ENCODE data around the gene TRIM41. TPM values are rescaled to one million over a fixed set of nuclear protein-coding genes. Genes with fewer than 3 reads are reported as not detected.

TRIM41 gene
- total and polyA plus RNA-seq, 9 of the 15 experiments (the other 6 are each of a cell fraction or from before 2014, with no cell fraction given): 1.8 to 47.6 (median 20.9) TPM

GRCh38 chr5:181223058-181223728 is at the start of gene TRIM41 (continued):
- TF ChIP-seq E4F1 (CRISPR knock-in tag; IDR thresholded peaks at IDR 0.05; ENCODE audit: borderline replicate concordance): no peak; the same call in 1 of the 2 replicates
- TF ChIP-seq ZNF232 (CRISPR knock-in tag; IDR thresholded peaks at IDR 0.05): no peak
- TF ChIP-seq PCBP2 (IDR thresholded peaks at IDR 0.05; ENCODE audit: low read depth, low read length, poor library complexity, severe bottlenecking): no peak
- no peak for TF ChIP-seq MAFF (IDR thresholded peaks at IDR 0.05; ENCODE audit: low read length)
- no peak for TF ChIP-seq TFAM (CRISPR knock-in tag; conservative IDR thresholded peaks at IDR 0.05)
- peak; percentile 94 for TF ChIP-seq TAF9B (IDR thresholded peaks at IDR 0.05; ENCODE audit: partially characterized antibody)
- no peak for TF ChIP-seq CHD1 (IDR thresholded peaks at IDR 0.05; ENCODE audit: low read length)
- no peak for TF ChIP-seq RAD21 (CRISPR knock-in tag; conservative IDR thresholded peaks at IDR 0.05 in 1 of 2, IDR thresholded peaks at IDR 0.05 in 1 of 2)
- no peak for TF ChIP-seq SLC30A9 (CRISPR knock-in tag; IDR thresholded peaks at IDR 0.05)
- peak; percentile 58 for TF ChIP-seq ZBTB17 (CRISPR knock-in tag; IDR thresholded peaks at IDR 0.05)
- TF ChIP-seq KLF16 (IDR thresholded peaks at IDR 0.05): no peak
- no peak for TF ChIP-seq ZNF592 (IDR thresholded peaks at IDR 0.05)
- no peak for TF ChIP-seq ZBTB8A (IDR thresholded peaks at IDR 0.05; ENCODE audit: partially characterized antibody)
- TF ChIP-seq ETV5 (CRISPR knock-in tag; IDR thresholded peaks at IDR 0.05; ENCODE audit: low read depth): peak; percentile 98
- TF ChIP-seq ZNF140 (CRISPR knock-in tag; IDR thresholded peaks at IDR 0.05): no peak
- no peak for TF ChIP-seq GTF2F1 (IDR thresholded peaks at IDR 0.05; ENCODE audit: low read depth, low read length)
- peak; percentile 57; the same call in 1 of the 2 replicates for TF ChIP-seq RNF2 (IDR thresholded peaks at IDR 0.05)
- 0 out of 4 replicates have a peak, but pooled peaks of 1 of the 2 experiments have one; percentile 13 for TF ChIP-seq ZMIZ1 (IDR thresholded peaks at IDR 0.05; ENCODE audit: low read depth in 2 of 2, low read length in 2 of 2)
- peak; percentile 98 for TF ChIP-seq SUPT5H (IDR thresholded peaks at IDR 0.05)

All from K562 (cell line).